WI38 (cell line): ENCODE results near the gene SLC25A6.

Experiments used
- H3K4me3 ChIP-seq: 2 replicates; pipeline ENCODE4 v1.5.1; 2011; ENCODE audit warnings: low read depth, mild to moderate bottlenecking, control low read depth, low read length
- CTCF ChIP-seq: IDR thresholded peaks from 2 replicates; pipeline ENCODE4 v1.5.1; 2012; ENCODE audit warnings: low read depth, mild to moderate bottlenecking, control low read depth, low read length

The SLC25A6 gene

GRCh38 chrX:1418901-1419544 is 27.1 kb upstream of the SLC25A6 start:
- no peak overlapping the region for H3K4me3 ChIP-seq
- no peak for TF ChIP-seq CTCF

- TF ChIP-seq CTCF, result no peak
- H3K4me3 ChIP-seq, result no peak overlapping the region
These were observed 26.2 kb upstream of the SLC25A6 start for GRCh38 chrX:1417921-1418771.

GRCh38 chrX:1416965-1417760 is 25.2 kb upstream of the SLC25A6 start:
- H3K4me3 ChIP-seq, result no peak overlapping the region
- TF ChIP-seq CTCF, result no peak

GRCh38 chrX:1416327-1416784 is 24.4 kb upstream of the SLC25A6 start:
- no peak for TF ChIP-seq CTCF
- no peak overlapping the region for H3K4me3 ChIP-seq

- no peak overlapping the region for H3K4me3 ChIP-seq
- no peak for TF ChIP-seq CTCF
These were observed 20.7 kb upstream of the SLC25A6 start for GRCh38 chrX:1412551-1413161.

GRCh38 chrX:1411326-1411725 is 19.4 kb upstream of the SLC25A6 start:
- H3K4me3 ChIP-seq, result no peak overlapping the region
- no peak for TF ChIP-seq CTCF
